Loucy (cell line): ENCODE data around the gene RBP5.

Experiments
- EZH2phosphoT487 ChIP-seq: fragments of 200-600 bp; IDR thresholded peaks from 2 replicates; pipeline ENCODE4 v1.6.1; 2018; ENCODE audit warnings: antibody characterized with exemption, mild to moderate bottlenecking, moderate library complexity, borderline replicate concordance
- TF ChIP-seq, protein P1 (sequence below): fragments of 200-600 bp; sonication (generic); conservative IDR thresholded peaks from 2 replicates; pipeline ENCODE4 v1.5.1; 2014; ENCODE audit warnings: mild to moderate bottlenecking, antibody characterized with exemption, low read length

DNA sequence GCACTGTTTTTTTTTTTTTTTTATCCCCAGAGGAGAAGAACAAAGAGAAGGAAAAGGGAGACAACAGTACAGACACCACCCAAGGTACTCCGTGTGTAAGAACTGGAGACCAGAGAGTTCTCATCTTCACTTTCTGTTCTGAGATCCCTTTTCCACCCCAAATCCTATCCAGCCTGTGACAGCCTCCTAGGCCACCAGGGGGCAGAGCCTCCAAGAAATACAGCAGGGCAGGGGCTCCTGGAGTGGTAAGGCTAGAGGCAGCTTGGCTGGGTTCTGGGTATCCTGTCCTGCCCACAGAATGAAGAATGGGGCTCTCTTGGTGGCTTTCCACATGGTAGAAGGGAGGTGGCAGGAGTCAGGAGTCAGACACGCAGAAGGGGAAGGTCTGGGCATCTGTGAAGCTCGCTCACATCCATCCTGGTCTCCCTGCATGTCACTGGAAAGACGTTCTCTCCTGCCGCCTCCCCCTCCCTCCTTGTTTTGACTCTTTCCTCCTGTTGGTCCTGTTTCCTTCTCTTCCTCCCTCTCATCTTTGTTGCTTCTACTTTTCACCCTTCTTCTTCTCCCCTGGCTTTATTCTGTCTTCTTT, 13.5 kb upstream of the RBP5 start:
- TF ChIP-seq, protein P1, sequence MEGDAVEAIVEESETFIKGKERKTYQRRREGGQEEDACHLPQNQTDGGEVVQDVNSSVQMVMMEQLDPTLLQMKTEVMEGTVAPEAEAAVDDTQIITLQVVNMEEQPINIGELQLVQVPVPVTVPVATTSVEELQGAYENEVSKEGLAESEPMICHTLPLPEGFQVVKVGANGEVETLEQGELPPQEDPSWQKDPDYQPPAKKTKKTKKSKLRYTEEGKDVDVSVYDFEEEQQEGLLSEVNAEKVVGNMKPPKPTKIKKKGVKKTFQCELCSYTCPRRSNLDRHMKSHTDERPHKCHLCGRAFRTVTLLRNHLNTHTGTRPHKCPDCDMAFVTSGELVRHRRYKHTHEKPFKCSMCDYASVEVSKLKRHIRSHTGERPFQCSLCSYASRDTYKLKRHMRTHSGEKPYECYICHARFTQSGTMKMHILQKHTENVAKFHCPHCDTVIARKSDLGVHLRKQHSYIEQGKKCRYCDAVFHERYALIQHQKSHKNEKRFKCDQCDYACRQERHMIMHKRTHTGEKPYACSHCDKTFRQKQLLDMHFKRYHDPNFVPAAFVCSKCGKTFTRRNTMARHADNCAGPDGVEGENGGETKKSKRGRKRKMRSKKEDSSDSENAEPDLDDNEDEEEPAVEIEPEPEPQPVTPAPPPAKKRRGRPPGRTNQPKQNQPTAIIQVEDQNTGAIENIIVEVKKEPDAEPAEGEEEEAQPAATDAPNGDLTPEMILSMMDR: peak; percentile 88
- TF ChIP-seq EZH2phosphoT487: no peak
